NOMO-1 (cell line): ENCODE data around the gene LRRC43.
"Not testable (repeated sequence)": the region's sequence is repeated elsewhere in the genome, so short reads cannot be mapped to it uniquely, and the experiment has no call there.

Source experiments
- DNase-seq, 2 experiments: peaks; one replicate each; lab custom pipeline; 2025; ENCODE audit not compliant: unreplicated experiment in 2 of 2; lab: John Stamatoyannopoulos, UW

The LRRC43 gene

DNA sequence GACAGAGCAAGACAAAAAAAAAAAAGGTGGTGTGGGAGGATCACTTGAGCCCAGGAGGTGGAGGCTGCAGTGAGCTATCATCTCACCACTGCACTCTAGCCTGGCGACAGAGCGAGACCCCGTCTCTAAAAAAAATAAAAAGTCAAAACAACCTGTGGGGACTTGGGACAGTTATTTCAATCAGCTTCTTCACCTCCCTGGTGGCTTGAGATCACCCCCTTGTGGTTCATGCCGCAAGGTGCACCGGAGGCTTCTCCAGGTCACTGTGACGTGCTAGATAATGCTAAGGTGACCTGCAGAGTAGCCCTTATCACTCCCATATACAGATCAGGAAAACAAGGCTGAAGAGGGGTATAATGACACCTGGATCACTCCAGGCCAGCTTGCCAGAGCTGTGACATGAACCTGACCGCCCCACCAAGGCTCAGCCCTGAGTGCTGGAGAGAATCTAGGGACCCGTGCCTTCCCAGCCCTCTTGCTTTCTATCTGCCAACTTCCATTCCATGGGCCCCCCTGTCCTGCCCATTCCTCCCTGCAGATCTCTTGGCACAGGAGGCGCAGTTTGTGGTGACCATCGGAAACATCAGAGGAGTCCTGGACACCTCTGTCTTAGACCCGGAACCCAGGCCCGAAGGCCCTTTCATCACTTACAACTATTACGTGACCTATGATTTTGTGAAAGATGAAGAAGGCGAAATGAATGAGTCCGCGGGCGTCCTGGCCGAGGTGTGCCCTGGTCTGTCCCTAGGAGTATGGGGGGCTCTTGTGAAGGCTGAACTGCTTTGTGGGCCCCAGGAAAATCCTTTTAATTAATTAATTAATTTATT is 8.1 kb downstream of the LRRC43 start:
- DNase-seq, result peak; percentile 24 to 52

DNA sequence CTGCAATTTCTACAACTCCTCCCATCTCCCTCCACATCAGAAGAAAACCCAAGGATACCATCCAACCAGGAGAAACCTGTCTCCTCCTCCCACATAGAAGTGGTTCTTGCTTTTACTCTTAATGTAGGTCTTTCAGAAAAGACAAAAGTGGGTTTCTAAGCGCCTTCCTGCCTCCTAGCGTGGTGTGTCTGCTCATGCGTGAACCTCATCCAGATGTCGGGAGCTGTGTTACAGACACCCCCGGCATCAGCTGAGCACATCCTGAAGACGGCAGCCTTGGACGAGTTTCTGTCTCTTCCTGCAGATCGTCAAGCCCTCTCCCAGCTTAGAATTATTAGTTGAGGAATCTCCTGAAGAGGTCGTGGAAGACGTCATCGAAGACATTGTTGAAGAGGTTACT is 9.5 kb downstream of the LRRC43 start:
- DNase-seq, result no peak

DNA sequence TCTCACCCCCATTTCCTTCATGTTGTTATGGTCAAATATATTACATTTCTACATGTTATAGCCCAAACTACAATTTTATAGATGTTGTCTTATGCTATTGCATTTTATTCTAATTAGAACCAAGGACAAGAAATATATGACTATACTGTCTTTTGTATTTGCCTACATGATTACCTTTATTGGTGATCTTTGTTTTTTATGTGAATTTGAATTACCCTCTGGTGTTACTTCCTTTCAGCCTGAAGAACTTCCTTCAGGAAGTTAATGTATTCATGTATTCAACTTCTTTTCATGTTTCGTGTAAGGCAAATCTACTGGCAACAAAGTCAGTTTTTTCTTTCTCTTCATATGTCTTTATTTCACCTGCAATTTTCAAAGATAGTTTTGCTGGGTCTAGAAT is 11.9 kb downstream of the LRRC43 start:
- no peak for DNase-seq

DNA sequence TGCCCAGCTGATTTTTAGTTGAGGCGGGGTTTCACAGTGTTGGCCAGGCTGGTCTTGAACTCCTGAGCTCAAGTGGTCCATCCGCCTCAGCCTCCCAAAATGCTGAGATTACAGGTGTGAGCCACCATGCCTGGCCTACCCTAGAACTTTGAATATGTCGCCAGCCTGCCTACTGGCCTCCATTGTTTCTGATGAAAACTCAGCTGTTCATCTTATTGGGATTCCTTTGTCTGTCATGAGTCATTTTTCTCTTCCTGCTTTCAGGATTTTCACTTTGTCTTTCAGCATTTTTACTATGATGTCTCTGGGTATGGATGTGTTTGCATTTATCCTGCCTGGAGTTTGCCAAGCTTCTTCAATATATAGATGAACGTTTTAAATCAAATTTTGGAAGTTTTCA is 12.5 kb downstream of the LRRC43 start:
- no peak for DNase-seq

DNA sequence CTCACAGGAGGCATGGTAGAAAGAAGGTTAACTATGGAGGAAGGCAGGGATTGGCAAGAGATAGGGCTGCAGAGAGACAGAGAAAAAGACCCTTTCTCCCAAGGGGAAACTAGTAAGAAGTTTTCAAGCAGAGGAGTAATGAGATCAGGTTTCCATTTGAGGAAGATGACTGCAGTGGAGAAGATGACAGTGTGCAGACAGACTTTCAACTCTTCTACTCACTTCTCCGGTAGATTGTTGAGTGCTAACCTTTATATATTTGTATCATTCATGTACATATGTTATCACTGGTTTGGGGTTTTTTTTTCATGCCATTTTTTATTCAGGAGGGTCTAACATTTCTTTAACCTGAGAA is 14.7 kb downstream of the LRRC43 start:
- peak in 1 of 2 experiments; percentile 27 for DNase-seq

DNA sequence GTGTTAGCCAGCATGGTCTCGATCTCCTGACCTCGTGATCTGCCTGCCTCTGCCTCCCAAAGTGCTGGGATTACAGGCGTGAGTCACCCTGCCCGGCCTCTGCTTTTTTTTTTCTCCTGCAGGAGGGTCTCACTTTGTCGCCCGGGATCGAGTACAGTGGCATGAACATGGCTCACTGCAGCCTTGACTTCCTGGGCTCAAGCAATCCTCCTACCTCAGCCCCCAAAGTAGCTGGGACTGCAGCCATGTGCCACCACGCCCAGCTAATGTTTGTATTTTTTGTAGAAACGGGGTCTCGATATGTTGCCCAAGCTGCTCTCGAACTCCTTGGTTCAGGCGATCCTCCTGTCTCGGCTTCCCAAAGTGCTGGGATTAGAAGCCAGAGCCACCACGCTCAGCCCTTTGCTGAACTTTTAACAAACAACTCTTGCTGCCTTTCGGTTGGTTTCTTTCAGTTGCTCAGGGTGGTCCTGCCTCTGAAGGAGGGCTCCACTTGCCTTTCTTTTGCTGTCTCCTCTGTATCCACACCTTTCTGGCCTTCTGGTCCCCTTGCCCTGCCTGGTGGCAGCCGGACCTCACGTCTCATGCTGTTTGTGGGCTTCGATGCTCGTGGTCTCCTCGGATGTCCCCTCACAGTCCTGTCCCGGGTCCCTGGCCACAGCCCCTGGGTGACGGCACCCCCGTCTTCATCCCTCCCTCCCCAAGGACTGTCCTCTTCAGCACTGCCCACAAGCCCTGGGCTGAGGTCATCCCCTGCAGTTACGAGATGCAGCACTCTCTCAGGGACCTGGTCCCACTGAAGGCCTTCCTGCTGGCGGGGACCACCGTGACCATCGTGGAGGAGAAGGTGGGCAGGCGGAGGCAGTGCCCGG is 16.8 kb downstream of the LRRC43 start:
- DNase-seq, result no peak

DNA sequence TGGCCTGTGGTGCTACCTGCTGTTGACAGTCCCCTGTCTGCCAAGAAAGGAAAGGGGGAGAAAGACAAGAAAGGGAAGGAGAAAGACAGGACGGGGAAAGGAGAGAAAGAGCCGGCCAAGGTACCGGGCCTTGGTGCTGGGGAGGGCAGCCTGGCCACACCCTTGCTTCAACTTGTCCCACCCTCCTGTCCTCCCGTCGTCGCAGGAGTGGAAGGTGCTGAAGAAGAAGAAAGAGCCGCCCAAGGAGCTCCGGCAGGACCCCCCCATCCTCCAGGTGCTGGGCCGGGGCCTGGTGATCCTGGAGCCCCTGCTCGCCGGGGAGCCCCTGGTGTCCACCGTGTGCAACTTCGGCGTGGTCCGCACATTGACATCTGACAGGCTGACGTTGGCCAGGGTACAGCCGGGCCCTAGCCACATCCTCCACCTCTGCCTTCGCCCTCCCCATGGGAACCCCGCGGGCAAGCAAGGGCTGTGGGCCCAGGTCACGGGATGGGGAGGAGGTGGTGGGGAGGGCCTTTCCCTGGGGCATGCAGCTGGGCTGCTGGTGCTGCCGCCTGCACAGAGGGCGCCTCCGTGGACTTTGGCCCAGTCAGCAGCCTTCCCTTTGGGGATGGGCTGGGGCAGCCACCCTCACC is 17.7 kb downstream of the LRRC43 start:
- DNase-seq, result no peak

DNA sequence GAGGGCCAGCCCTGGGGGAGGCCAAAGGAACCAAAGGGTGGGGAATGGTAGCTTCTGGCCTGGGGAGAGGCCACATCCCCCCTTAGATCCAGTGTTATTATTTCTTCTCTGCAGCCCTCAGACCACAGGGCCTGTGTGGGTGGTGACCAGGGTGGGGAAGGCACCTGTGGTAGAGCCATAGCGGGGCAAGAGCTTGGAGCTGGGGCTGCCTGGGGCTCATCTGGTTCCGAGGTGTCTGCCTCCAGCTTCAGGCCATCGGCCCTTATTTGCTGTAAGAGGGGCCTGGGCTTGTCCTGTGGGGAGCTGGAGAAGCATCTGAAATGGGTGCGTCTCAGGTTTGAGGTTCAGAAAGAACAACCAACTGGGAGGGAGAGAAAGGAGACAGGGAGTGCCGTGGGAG is 18.5 kb downstream of the LRRC43 start:
- DNase-seq, result no peak

DNA sequence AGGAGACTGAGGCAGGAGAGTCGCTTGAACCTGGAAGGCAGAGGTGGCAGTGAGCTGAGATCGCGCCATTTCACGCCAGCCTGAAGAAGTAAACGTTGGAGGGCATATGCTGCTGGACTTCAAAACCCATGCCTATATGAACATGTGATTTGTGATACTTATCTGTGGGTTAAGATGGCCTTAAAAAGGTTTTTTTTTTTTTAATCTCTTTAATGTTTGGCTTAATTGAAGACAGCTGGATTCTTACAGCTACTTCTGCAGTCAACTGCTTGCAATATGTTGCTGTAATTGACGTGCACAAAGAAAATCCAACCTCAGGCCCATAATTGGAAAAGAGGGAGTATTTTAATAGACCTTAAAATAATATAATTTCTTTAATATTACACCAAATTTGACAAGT is 19.1 kb downstream of the LRRC43 start:
- no peak for DNase-seq

DNA sequence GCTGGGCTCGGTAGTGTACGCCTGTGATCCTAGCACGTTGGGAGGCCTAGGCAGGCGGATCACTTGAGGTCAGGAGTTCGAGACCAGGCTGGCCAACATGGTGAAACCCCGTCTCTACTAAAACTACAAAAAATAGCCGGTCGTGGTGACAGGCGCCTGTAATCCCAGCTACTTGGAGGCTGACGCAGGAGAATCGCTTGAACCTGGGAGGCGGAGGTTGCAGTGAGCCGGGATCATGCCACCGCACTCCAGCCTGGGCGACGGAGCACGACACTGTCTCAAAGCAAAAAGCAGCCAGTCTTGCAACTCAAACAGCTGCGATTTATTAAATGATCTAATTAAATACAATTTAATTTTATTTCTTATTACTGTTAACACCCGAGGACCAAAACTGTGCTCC is 19.9 kb downstream of the LRRC43 start:
- not testable (repeated sequence) for DNase-seq

DNA sequence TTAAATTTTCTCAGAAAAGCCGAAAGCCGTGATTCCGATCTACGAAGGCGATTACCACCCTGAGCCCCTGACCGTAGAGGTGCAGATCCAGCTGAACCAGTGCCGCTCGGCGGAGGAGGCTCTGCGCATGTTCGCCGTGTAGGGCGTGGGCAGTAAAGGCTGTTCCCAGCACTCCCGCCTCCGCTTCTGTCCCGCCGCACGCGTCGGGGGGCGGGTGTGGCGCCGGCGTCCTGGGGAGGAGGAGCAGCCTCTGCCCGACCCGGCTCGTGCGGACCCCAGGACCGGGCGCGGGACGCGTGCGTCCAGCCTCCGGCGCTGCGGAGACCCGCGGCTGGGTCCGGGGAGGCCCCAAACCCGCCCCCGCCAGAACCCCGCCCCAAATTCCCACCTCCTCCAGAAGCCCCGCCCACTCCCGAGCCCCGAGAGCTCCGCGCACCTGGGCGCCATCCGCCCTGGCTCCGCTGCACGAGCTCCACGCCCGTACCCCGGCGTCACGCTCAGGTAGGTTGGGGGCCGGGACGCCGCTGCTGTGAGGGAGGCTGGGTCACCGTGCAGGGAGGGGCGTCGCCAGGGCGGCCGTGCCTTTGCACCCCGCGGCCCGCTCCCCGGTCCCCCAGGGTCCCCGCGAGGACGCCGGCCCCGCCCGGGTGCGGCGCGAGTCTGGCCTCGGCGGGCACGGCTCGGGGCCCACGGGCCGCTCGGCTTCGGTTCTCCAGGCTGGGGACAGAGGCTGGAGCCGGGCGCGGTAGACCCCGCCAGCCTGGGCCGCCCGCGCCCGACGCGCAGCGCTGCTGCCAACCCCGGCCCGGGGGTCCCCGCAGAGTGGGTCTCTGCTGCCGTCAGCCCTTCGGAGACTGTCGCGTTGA is 20.6 kb downstream of the LRRC43 start, which contains the start of gene B3GNT4:
Gene B3GNT4 (plus strand): TSS at position 409 of the 866 bp plus-strand sequence. CDS start 910 bp downstream, outside the sequence.
- no peak for DNase-seq

DNA sequence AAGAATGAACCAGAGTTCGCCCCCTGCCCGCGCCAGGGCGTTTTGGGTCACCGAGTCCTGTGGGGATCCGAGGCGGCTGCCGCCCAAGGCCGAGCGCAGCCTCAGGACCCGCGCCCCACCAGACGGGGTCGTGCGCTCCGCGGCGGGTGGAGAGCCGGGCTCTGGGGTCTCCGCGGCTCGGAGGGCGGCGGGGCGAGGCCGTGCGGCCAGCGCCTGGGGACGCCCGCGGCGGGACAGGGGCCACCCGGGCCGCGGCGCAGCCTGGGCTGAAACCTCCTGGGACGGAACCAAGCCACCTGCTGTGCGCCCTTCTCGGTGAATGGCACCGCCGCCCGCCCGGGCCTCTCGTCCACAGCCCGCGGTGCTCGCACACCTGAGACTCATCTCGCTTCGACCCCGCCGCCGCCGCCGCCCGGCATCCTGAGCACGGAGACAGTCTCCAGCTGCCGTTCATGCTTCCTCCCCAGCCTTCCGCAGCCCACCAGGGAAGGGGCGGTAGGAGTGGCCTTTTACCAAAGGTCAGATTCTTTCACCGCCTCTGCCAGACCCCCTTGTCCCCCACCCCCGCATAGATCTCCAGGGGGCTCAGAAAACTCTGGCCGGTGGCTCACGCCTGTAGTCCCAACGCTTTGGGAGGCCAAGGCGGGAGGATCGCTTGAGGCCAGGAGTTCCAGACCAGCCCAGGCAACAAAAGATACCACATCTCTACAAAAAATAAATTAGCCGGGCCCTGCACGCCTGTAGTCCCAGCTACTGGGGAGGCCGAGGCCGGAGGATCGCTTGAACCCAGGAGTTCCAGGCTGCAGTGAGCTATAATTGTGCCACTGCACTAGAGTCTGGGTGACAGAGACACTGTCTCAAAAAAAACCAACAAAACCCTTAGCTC is 21.5 kb downstream of the LRRC43 start:
- no peak for DNase-seq

DNA sequence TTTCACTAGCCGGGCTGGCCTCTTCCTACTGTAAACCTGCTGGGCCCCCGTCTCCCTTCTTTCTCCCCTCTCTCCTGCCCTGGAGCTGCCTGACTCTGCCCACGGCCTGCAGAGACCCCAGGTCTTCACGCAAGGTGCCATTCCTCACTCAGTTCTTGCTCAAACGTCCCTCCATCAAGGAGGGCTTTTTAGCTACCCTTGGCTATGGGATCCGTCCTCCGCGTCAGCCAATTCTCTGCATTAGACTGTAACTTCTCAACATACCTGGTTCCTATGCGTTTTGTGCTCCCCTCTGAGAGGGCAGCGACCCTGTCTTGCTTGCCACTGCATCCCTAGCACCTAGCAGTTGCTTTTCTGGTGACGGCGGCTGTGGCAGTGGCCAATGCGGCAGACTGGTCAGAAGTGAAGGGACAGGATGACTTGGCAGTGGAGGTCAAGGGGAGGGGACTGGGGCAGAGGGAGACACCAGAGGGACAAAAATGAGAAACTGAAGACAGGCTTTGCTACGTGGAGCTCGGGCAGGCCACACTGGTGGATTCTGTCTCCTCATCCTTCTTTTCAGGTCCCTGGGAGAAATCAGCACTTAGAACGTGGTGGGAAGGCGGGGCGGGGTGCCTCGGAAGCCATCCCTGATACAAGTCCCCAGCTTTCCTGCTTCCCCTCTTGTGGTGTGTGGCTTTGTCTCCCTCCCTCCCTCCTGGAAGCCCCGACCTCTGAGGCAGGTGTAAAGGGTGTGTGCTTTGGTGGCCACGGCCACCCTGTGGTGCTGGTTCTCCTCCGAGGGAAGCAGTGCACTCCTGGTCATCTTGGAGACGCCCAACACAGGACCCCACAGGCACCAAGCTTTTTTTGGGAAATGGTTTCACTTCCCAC is 22.4 kb downstream of the LRRC43 start:
- DNase-seq, result no peak

DNA sequence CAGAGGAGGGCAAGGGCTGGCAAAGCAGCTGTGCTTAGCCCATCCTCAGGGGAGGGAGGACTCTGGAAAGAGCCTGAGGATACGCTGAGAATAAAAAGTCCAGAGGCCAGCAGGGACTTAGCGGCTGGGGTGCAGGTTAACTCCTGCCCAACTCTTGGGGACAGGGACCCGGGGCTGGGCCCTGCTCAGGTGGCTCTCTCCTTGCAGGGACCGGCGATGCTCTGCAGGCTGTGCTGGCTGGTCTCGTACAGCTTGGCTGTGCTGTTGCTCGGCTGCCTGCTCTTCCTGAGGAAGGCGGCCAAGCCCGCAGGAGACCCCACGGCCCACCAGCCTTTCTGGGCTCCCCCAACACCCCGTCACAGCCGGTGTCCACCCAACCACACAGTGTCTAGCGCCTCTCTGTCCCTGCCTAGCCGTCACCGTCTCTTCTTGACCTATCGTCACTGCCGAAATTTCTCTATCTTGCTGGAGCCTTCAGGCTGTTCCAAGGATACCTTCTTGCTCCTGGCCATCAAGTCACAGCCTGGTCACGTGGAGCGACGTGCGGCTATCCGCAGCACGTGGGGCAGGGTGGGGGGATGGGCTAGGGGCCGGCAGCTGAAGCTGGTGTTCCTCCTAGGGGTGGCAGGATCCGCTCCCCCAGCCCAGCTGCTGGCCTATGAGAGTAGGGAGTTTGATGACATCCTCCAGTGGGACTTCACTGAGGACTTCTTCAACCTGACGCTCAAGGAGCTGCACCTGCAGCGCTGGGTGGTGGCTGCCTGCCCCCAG is 23.4 kb downstream of the LRRC43 start:
- DNase-seq, result no peak

DNA sequence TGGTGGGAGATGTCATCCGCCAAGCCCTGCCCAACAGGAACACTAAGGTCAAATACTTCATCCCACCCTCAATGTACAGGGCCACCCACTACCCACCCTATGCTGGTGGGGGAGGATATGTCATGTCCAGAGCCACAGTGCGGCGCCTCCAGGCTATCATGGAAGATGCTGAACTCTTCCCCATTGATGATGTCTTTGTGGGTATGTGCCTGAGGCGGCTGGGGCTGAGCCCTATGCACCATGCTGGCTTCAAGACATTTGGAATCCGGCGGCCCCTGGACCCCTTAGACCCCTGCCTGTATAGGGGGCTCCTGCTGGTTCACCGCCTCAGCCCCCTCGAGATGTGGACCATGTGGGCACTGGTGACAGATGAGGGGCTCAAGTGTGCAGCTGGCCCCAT is 24.1 kb downstream of the LRRC43 start:
- no peak for DNase-seq

DNA sequence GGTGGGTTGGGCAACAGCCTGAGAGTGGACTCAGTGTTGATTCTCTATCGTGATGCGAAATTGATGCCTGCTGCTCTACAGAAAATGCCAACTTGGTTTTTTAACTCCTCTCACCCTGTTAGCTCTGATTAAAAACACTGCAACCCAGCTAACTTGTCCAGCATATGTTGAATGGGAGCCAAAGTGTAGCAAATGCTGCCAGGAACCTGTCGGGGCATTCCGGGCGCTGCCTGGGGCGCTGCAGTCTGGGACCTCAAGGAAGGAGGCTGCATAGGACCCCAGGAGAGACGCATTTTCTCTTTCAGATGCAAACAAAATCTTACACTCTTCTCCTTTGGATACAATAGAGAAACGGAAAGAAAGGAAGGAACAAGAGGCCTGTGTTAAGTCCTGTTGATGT is 24.5 kb downstream of the LRRC43 start:
- DNase-seq, result no peak

DNA sequence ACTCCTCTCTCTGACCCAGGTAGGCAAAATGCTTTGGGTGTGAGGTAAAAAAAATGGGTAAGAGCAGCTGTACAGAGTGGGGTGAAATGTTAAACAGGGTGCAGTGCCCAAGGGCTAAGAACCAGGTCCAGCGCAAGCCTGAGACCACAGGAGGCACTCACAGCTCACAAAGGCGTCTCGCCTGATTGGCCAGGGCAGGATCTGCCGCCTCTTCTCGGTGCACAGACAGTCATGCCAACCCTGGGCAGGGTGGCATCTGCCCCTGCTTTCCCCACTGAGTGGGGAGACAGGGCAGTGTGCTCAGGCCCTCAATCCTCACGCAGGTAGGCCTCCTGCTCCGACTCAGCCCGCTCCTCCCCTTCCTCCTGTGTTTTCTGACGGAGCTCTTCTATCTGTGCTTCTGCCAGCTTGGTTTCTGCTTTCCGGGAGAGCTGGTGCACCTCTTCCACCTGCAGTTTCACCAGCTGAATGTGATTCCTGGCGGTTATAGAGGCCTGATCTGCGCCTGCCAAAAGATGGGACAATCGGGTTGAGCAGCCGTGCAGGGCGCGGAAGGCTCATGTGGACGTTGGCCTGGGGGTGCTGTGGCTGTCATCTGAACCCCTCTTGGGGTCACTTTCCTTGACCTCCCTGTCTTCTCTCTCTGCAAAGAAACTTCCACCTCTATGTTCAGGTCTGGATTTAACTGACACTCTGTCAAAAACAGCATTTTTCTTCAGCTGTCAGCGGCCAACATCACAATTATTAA is 25.3 kb downstream of the LRRC43 start:
- DNase-seq, result no peak
